Cardiac fibroblast (primary cell): ENCODE measurements around the gene C10orf62.

ENCODE experiments used
- DNase-seq, 2 donors: peaks; one replicate each; pipeline versions ENCODE4 v3.0.0 to v3.0.0-alpha.2; 2010; ENCODE audit warnings: low read depth in 2 of 2
- H3K4me3 ChIP-seq, 2 donors: replicated peaks in 1 of 2; 1 replicate in 1 of 2; 2 replicates in 1 of 2; pipeline ENCODE4 v1.5.1; 2011; ENCODE audit warnings: low read depth in 2 of 2, low read length in 2 of 2, mild to moderate bottlenecking in 2 of 2, moderate library complexity in 1 of 2
- TF ChIP-seq, protein P1 (sequence below): IDR thresholded peaks from one replicate; pipeline ENCODE4 v1.5.1; 2011; ENCODE audit warnings: low read depth, mild to moderate bottlenecking, low read length, inconsistent platforms

The C10orf62 gene

GRCh38 chr10:97618733-97619132 lies 29.2 kb downstream of the C10orf62 start:
- TF ChIP-seq, protein P1, sequence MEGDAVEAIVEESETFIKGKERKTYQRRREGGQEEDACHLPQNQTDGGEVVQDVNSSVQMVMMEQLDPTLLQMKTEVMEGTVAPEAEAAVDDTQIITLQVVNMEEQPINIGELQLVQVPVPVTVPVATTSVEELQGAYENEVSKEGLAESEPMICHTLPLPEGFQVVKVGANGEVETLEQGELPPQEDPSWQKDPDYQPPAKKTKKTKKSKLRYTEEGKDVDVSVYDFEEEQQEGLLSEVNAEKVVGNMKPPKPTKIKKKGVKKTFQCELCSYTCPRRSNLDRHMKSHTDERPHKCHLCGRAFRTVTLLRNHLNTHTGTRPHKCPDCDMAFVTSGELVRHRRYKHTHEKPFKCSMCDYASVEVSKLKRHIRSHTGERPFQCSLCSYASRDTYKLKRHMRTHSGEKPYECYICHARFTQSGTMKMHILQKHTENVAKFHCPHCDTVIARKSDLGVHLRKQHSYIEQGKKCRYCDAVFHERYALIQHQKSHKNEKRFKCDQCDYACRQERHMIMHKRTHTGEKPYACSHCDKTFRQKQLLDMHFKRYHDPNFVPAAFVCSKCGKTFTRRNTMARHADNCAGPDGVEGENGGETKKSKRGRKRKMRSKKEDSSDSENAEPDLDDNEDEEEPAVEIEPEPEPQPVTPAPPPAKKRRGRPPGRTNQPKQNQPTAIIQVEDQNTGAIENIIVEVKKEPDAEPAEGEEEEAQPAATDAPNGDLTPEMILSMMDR, result no peak
- no peak for DNase-seq
- H3K4me3 ChIP-seq, result no peak overlapping the region

GRCh38 chr10:97623277-97623676 lies 33.8 kb downstream of the C10orf62 start:
- H3K4me3 ChIP-seq, result no peak overlapping the region
- DNase-seq, result no peak
- TF ChIP-seq, protein P1, result no peak

DNA sequence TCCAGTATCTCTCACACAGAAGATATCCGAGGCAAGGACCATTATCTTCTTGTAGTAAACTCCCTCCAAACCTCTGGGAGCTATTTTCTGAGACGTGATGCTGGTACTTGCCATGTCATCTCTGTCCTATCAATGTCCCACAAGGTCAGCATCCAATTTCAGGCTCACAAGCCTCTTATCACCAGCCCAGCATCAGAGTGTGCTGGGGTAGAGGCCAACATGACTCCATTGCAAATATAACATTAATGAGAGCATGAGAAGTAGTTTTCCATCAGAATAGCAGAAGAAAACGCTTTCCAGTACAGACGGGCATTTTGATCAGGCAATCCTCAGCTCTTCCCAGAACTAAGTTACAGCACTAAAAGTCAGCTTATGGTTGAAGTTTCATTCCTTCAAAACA lies 38.2 kb downstream of the C10orf62 start:
- no peak for DNase-seq
- TF ChIP-seq, protein P1, result no peak
- no peak overlapping the region for H3K4me3 ChIP-seq

DNA sequence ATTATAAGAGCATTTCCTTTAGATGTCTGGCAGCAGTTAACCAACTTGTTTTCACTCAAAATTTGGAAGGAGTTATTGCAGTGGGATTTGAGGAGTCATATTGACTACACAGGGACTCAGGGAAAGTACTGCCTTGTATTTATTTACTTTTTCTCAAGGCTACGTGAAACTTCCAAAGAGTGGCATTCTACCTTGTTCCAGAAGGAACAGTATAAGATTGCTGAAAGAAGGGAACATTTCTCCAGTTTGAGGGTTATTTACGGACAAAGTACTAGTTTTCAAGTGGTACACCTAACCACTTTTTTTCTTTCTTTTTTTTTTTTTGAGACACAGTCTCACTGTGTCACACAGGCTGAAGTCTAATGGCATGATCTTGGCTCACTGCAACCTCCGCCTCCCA lies 38.7 kb downstream of the C10orf62 start:
- no peak overlapping the region for H3K4me3 ChIP-seq
- TF ChIP-seq, protein P1, result no peak
- DNase-seq, result no peak

DNA sequence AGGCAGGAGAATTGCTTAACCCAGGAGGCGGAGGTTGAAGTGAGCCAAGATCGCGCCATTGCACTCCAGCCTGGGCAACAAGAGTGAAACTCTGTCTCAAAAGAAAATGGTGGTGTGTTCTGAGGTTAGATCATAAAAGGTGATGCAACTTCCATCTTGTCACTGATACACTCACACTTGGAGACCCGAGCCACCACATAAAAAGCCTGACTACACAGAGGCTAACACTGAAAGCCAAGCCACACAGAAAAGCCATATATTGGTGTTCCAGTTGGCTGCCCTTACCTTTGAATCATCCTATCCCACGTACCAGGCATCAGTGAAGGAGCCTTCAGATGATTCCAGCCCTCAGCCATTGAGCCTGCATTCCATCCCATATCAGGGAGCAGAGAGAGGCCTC lies 39.8 kb downstream of the C10orf62 start:
- TF ChIP-seq, protein P1, result no peak
- no peak for DNase-seq
- H3K4me3 ChIP-seq, result no peak overlapping the region

- no peak for DNase-seq
- TF ChIP-seq, protein P1, result no peak
- H3K4me3 ChIP-seq, result no peak overlapping the region
Observed at GRCh38 chr10:97631098-97631497, 41.6 kb downstream of the C10orf62 start.
